Fibroblast of gingiva (primary cell): ENCODE results near the gene MYO3A.

ENCODE experiments used
- DNase-seq: peaks from one replicate; pipeline ENCODE4 v3.0.0-alpha.2; 2011; ENCODE audit warnings: low read depth

The MYO3A gene, protein sequence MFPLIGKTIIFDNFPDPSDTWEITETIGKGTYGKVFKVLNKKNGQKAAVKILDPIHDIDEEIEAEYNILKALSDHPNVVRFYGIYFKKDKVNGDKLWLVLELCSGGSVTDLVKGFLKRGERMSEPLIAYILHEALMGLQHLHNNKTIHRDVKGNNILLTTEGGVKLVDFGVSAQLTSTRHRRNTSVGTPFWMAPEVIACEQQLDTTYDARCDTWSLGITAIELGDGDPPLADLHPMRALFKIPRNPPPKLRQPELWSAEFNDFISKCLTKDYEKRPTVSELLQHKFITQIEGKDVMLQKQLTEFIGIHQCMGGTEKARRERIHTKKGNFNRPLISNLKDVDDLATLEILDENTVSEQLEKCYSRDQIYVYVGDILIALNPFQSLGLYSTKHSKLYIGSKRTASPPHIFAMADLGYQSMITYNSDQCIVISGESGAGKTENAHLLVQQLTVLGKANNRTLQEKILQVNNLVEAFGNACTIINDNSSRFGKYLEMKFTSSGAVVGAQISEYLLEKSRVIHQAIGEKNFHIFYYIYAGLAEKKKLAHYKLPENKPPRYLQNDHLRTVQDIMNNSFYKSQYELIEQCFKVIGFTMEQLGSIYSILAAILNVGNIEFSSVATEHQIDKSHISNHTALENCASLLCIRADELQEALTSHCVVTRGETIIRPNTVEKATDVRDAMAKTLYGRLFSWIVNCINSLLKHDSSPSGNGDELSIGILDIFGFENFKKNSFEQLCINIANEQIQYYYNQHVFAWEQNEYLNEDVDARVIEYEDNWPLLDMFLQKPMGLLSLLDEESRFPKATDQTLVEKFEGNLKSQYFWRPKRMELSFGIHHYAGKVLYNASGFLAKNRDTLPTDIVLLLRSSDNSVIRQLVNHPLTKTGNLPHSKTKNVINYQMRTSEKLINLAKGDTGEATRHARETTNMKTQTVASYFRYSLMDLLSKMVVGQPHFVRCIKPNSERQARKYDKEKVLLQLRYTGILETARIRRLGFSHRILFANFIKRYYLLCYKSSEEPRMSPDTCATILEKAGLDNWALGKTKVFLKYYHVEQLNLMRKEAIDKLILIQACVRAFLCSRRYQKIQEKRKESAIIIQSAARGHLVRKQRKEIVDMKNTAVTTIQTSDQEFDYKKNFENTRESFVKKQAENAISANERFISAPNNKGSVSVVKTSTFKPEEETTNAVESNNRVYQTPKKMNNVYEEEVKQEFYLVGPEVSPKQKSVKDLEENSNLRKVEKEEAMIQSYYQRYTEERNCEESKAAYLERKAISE (N-terminal part only)

DNA sequence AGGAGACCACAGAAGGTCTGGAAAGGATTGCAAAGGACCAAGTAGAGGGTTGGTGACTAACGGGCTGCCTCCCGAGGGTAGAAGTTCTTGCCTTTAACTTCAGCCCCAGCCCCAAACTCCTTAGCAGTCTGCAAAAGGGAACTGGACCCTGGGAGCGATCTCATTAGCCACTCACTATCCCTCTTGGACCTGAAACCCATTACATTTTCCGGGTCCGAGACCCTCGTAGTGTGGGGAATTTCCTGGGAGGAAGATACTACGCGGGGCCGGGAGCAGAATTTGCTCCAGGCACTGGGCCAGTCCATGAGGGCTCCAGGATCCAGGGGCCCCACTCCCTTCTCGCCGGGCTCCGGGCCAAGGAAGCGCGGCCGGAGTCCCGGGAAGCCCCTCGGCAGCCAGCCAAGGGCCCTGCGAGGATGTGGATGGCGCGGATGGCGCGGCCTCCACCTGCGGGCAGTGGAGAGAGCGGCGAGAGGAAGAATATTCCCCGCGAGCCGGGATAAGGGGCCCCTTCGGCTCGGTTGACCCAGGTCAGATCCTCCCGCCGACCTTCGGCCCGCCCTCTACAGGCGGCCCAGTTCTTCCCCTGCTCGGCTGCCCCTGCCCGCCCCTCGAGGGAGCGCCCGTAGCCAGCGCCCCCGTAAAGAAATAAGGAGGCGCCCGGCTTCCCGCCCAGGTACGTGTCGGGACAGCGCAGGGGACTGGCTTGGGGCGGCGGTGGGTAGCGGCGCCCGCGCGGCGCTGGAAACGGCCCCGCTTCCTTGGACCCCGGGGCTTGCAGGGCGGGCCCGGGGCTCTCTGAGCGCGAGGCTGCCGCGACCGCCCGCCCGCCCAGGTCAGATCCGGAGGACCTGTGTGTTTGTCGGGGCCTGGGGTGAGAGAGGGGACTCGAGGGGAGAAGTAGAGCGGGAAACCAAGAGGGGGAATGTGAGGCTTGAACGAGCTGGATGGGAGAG is at the start of gene MYO3A:
Gene MYO3A (plus strand): TSS at position 577 of the 956 bp plus-strand sequence. CDS start 17,882 bp downstream, outside the sequence.
- no peak for DNase-seq

DNA sequence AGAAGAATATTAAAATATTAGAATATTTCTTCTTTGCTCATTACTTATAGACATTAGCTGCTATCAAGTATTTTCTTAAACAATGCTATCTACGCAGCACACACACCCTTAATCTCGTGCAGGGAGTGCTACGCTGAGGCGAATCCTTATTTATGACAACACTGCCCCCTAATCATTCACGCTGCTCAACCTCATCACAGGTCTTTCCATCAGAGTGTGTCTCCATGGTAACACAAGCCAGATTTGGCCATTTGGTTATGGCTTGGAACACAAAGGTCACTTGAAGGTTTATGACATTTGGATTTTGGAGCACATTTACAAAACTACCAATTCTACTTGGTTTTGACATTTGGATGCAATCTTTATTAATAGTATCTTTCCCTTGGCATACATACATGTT is 45.4 kb upstream of the MYO3A start:
- no peak for DNase-seq

DNA sequence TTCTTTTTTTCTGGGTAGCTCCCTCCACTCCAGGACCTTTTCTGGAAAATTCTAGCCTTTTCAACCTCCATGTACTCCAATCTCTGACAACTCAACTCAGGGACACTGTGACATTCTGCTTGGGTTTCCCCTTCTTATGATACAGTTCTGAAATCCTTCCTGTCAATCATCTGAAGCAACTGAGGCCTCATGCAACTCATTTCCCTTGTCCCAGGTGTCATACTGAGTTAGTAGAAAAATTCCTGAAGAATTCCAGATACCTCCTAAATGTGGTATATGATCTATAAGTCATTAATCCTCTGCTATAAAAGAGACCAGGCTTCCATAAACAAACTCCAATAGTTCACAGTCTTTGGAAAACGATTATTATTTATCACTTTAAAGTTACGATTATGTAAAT is 43.0 kb upstream of the MYO3A start:
- no peak for DNase-seq

DNA sequence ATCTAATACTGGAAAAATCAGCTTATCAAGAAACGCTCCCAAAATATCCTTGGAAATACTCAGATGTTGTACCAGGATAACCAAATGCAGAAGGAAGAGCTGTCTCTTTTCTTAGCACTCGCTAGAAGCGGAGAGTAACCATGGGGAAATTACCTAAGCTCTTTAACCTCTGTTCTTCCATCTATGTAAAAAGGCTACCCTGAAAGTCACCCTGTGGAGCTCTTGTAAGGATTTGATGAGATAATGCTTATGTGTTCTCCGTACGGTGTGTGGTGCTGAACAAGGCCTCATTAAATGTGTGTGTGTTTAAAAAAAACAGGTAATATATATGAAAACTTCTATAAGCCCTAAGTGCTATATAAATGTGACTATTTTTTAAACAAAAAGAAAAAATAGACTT is 38.2 kb upstream of the MYO3A start:
- no peak for DNase-seq

DNA sequence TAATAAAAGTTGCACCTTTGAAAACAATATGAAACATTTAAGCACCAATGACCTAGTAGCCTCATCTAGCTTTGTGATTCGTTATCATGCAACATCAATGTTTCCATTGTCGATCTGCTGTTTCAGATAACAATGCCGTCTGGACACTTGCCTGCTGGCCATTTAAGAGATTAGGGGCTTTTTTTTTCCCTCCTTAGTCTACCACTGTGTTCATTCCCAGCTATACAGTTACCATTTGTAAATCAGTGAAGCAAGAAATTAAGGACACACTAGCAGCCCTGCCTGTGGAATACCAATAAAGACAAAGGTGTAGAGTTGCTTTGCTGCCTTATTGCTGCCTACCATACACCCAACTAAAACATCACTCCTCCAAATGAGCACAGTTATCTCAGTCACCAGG is 37.6 kb upstream of the MYO3A start:
- no peak for DNase-seq

DNA sequence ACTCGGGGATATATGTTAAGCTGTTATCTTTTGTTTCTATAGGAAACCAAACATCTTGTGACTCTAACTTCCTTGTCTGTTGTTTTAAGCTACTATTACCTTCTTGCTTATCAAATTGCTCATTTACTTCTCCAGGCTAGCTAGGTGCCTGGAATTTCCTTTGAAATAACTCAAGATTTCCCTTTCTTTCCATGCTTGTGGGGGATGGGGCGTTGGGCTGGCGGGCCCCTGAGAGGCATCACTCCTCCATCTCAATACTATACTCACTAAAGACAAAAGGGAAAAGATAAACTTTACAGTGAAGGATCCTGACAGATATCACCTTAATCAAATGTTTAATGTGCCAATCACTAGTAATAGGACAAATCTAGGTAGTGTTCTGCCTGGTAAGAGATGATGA is 34.7 kb upstream of the MYO3A start:
- no peak for DNase-seq

DNA sequence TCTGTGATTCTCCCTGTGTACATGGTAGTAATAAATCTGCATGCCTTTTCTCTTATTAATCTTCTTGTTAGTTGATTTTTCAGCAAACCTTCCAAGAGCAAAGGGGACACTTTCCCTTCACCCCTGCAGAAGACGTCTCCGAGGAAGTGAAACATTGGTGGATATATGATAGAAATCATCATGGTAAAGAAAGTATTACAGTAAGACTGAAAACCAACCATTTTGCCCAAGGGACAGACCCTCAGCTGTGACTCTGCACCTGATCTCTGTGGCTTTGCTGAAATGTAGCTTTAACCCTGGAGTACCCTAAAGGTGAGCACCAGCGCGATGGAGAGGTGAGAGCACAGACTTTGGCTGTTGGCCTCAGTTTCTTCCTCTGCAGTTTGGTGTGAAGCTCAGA is 32.8 kb upstream of the MYO3A start:
- DNase-seq = no peak

DNA sequence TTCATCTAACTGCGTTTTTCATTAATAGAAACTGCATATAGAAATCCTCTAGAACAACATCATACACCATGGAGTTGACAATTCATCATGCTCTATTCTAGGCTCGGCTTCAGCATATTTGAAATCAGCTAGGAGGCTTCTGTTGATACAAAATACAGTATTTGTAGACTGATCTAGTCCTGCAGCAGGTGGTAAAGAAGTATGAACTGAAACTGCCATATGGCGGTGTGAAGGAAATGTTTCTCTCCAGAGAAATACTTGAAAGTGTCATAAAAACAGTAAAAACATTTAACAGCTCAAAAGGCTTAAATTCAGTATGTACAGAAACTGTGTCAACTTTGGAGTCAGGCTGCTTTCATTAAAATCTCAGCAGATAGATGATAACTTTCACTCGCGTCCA is 32.0 kb upstream of the MYO3A start:
- DNase-seq = no peak

DNA sequence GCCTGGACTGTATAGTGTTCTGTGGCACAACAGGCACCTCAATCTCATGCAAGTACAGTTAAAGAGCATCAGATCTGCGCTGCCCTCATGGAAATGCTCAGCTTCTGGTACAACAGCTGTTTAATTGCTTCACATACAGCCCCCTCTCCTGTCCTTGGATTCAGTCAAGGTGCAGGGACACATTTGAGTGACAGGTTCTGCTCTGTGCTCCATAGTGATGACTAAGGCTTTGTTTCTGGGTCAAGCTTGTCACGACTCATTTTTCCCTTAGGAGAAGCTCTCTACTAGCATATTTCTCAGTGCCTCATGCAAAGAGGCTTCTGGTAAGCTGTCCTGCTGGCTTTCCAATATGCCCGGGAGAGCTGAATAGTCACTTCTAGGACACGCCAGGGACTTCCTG is 26.8 kb upstream of the MYO3A start:
- DNase-seq = no peak

DNA sequence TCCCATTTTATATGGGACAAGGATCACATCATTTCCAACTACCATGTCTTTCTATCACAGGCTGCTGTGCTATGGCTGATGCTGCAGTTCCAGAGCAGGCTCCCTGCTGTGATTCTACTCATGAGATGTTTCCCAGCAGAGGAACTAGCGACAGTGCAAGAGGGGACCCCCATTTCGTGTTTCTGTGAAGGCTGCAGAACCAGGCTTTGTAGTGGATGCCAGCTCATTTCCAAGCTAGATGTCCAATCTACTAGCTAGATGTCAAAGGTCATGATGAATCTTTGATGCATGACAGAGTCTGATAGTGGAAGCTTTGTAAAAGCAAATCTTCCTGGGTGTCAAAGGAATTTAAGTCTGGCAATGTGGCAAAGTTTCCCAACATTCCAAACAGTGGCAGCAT is 21.2 kb upstream of the MYO3A start:
- no peak for DNase-seq

DNA sequence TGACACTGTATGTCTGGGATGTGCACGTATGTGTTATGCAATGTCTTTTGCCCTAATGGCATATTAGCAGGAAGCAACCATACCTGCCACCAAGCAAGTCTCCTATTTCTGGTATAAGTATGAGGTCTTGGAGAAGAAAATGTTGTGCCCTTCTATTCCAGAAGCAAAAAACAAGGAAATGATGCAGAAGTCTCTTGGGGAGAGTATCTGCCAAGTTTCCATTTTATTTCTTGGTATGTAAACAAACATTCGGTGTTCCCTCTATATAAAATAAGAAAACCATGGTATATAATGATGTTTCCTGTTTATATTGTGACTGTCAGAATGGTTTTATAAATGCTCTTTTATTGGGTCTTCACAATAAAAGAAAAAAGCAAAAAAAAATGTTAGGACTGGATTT is 19.3 kb upstream of the MYO3A start:
- DNase-seq = no peak

DNA sequence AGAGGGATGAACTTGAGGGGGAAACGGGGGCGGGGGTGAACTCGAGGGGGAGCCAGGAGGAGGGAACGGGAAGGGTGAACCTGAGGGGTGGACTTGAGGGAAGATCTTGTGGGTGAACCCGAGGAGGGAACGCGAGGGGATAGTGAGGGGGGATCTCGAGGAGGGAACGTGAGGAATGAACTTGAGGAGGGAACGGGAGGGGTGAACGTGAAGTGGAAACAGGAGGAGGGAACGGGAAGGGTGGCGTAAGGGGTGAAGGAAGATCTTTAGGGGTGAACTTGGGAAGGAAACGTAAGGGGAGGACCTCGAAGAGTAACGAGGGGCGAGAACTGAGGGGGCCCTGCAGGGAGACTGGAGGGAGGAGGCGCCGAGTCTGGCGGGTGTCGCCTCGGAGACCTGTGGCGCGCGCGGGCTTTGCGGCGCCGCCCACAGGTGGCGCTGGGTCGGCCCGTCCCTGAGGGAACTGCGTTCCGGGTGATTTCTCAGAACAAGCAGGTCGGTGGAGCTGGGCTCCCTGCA is 651 bp downstream of the MYO3A start:
- no peak for DNase-seq

DNA sequence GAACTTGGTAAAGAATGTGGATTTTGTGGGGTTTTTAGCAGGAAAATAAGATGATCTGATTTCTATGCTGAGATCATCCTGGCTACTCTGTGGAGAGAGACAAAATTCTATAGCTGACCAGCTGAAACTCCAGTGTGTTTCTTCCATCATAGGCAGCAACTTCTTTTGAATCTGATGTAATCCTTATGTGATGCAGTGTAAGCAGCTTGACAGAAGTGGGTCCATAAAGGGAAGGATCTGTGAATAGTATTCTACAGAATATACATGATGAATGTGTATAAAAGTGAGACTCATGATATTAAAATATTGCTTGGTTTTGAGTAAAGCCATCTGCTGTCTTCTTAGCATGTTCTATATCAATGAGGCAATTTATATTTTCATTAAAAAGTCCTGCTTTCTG is 4.4 kb downstream of the MYO3A start:
- DNase-seq = no peak

DNA sequence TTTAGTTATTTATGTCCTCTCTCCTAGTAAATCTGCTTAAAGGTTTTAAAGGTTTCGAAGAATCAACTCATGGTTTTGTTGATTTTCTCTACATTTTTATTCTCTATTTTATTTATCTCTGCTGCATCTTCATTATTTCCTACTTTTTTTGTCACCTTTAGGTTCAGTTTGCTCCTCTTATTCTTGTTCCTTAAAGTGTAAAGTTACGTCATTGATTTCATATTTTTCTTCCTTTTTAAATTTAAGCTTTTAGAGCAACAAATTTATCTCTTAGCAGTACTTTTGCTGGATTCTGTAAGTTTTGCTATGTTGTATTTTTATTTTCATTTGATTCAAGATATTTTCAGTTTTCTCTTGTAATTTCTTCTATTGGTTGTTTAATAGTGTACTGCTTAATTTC is 10.7 kb downstream of the MYO3A start:
- DNase-seq = no peak

DNA sequence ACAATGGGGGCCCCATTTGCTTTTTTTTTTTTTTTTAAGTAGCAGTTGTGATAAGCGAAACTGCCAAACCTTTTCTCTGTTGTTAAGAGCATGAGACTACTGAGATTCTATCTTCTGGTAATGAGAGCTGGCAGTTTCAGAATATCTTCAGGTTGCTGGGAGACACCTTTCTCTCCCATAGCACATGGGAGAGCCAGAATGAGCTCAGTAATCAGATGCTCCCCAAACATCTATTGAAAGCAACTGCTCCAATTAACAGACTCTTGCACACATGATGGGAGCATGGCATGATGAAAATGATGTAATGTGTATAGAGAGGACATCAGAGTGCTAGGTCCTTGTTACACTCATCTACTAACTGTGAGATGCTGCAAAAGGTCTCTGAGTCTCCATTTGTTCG is 18.8 kb downstream of the MYO3A start:
- no peak for DNase-seq

DNA sequence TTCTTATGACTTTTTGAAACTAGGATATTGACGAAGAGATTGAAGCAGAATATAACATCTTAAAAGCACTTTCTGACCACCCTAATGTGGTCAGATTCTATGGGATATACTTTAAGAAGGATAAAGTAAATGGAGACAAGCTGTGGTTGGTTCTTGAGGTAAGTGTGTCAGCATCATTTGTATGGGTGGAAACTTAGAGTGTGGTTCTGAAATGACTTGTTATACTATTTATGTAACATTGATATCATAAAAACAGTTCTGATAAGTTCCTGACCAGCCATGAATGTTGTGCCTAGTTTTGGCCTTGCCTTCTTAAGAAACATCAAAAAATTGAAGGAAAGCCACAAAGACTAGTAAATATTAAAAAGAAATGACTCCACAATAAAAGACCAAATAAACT is 20.8 kb downstream of the MYO3A start:
- no peak for DNase-seq

DNA sequence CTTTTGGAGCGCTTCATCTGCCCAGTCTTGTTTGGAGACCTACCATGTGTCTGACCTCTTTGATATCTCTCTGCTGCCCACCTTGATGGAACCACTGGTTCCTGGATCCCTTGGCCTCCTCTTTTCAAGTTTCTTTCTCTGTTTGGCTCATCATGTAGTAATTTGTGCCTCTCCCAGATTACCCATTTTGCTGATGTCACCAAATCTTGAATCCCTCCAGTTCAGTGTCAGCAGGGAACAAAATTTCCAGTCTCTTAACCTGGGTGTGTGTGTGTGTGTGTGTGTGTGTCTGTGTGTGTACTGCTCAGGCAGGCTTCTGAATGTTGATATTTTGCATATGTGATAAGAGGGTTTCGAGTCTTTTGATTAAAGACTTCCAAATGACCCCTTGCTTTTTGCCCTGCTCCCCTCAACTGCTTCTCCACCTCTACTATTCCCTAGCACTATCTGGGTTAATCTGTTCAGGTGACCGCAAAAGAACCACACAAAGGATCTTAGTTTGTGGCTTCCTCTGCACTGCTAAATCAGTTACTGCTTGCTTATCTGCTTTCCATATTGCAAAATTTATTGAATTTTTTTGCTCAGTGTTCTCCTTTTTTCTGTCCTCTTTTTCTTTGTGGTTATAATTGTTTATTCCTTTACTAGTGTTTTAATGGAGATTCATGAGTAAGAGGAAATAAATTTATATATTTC is 25.7 kb downstream of the MYO3A start:
- no peak for DNase-seq

DNA sequence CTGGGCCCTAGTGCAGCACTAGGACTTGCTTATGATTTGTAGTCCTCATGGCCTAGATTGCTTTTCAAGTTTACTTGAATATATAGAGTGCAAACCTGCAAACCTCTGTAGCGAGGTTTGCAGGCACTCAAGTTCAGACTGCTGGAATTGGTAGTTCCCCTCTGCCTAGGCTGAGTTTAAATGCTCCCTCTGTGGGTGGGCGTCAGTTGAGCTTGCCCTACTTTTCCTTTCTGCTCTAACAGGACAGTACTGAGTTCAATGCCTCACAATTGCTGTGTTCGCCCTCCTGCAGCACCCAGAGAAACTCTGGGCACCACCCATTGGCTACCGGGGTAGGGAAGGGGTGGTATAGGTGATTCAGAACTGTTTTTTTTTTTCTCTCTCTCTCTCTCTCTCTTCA is 31.6 kb downstream of the MYO3A start:
- no peak for DNase-seq

DNA sequence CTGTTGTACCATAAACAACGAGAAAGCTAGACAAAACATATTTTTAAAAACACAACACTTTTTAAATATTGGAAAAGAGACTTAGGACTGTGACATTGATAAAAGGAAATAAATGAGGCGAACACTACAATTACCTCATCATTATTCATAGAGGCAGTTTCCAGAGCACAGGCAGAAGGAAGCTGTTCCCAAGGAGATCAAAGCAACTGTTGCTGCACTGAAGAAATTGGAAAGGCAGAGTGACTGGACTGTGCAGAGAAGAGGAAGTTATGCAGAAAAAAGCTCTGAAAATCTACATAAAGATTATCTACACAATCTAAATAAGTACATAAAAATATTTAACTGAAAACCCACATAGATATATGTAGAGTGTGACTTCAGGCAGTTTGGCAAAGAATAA is 32.8 kb downstream of the MYO3A start:
- DNase-seq = no peak

DNA sequence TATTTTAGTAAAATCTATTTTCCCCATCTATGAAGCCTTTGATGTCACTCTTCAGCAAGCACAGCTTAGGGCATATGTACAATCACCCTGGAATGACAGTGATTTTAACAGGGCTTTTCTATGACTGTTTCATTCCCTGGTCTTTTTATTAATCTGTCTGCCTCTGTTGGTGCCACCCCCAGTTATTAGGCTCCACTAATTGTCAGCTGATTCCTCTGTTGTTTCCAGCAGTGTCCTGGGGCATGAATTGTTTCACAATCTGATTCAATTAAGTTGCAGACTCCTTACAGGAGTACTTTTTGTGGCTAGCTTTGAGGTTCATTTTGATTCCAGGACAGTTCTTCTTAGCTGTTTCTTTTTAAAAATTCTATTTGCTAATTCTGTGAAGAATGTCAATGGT is 38.6 kb downstream of the MYO3A start:
- DNase-seq = no peak
